ENCODE data around the gene TRAF3.
"Not testable (repeated sequence)": the region's sequence is repeated elsewhere in the genome, so short reads cannot be mapped to it uniquely, and the experiment has no call there.

TRAF3 gene

GRCh38 chr14:102805941-102806340 is 28.7 kb downstream of the TRAF3 start:
- no peak for DNase-seq (ENCODE audit: low read depth in 2 of 3, low spot score in 1 of 3)

GRCh38 chr14:102806447-102806846 is 29.2 kb downstream of the TRAF3 start:
- DNase-seq (ENCODE audit: low read depth in 2 of 3, low spot score in 1 of 3): no peak

- DNase-seq (ENCODE audit: low read depth in 2 of 3, low spot score in 1 of 3): no peak
Observed at GRCh38 chr14:102807013-102807406, 29.8 kb downstream of the TRAF3 start.

- no peak for DNase-seq (ENCODE audit: low read depth in 2 of 3, low spot score in 1 of 3)
Observed at GRCh38 chr14:102809870-102810269, 32.6 kb downstream of the TRAF3 start.

GRCh38 chr14:102810523-102810922 is 33.3 kb downstream of the TRAF3 start:
- no peak for DNase-seq (ENCODE audit: low read depth in 2 of 3, low spot score in 1 of 3)

- no peak for DNase-seq (ENCODE audit: low read depth in 2 of 3, low spot score in 1 of 3)
Observed at GRCh38 chr14:102811254-102811963, 34.2 kb downstream of the TRAF3 start.

- no peak for DNase-seq (ENCODE audit: low read depth in 2 of 3, low spot score in 1 of 3)
Observed at GRCh38 chr14:102811971-102812370, 34.7 kb downstream of the TRAF3 start.

GRCh38 chr14:102813691-102814090 is 36.4 kb downstream of the TRAF3 start:
- no peak for DNase-seq (ENCODE audit: low read depth in 2 of 3, low spot score in 1 of 3)

- no peak for DNase-seq (ENCODE audit: low read depth in 2 of 3, low spot score in 1 of 3)
Observed at GRCh38 chr14:102817318-102817717, 40.1 kb downstream of the TRAF3 start.

- DNase-seq (ENCODE audit: low read depth in 2 of 3, low spot score in 1 of 3): no peak
Observed at GRCh38 chr14:102817942-102818940, 41.0 kb downstream of the TRAF3 start.

- peak; percentile 66 to 80 (median 72) for DNase-seq (ENCODE audit: low read depth in 2 of 3, low spot score in 1 of 3)
Observed at GRCh38 chr14:102819176-102819628, 42.0 kb downstream of the TRAF3 start.

GRCh38 chr14:102819747-102820330 is 42.6 kb downstream of the TRAF3 start:
- DNase-seq (ENCODE audit: low read depth in 2 of 3, low spot score in 1 of 3): no peak

GRCh38 chr14:102821252-102821651 is 44.0 kb downstream of the TRAF3 start:
- no peak for DNase-seq (ENCODE audit: low read depth in 2 of 3, low spot score in 1 of 3)

- peak; percentile 46 to 61 (median 60) for DNase-seq (ENCODE audit: low read depth in 2 of 3, low spot score in 1 of 3)
Observed at GRCh38 chr14:102822311-102822863, 45.1 kb downstream of the TRAF3 start.

- not testable (repeated sequence) for DNase-seq (ENCODE audit: low read depth in 2 of 3, low spot score in 1 of 3)
Observed at GRCh38 chr14:102822887-102823286, 45.6 kb downstream of the TRAF3 start.

GRCh38 chr14:102823546-102823945 is 46.3 kb downstream of the TRAF3 start:
- no peak for DNase-seq (ENCODE audit: low read depth in 2 of 3, low spot score in 1 of 3)

GRCh38 chr14:102824832-102825231 is 47.6 kb downstream of the TRAF3 start:
- no peak for DNase-seq (ENCODE audit: low read depth in 2 of 3, low spot score in 1 of 3)

GRCh38 chr14:102825307-102826095 is 48.3 kb downstream of the TRAF3 start:
- DNase-seq (ENCODE audit: low read depth in 2 of 3, low spot score in 1 of 3): no peak

GRCh38 chr14:102826161-102826560 is 48.9 kb downstream of the TRAF3 start:
- DNase-seq (ENCODE audit: low read depth in 2 of 3, low spot score in 1 of 3): no peak

All from stimulated activated CD4-positive, alpha-beta T cell treated with anti-CD3 and anti-CD28 coated beads, Interleukin-12 subunit alpha, Interleukin-12 subunit beta, amount 100 ng/mL, for 48 hours (primary cell).